GM12864 (cell line): Measurements from ENCODE around the gene CFAP53.

Experiments
- DNase-seq: peaks from one replicate; pipeline ENCODE4 v3.0.0-alpha.2; 2011; ENCODE audit warnings: low read depth
- H3K4me3 ChIP-seq: 2 replicates; pipeline ENCODE4 v1.5.1; 2011; ENCODE audit warnings: mild to moderate bottlenecking, low read depth, low read length, control low read depth
- TF ChIP-seq, protein P1 (sequence below): IDR thresholded peaks from 2 replicates; pipeline ENCODE4 v1.5.1; 2011; ENCODE audit warnings: low read depth, mild to moderate bottlenecking, moderate library complexity, low read length, control low read depth, inconsistent platforms; ENCODE audit errors: missing control alignments

The CFAP53 gene

DNA sequence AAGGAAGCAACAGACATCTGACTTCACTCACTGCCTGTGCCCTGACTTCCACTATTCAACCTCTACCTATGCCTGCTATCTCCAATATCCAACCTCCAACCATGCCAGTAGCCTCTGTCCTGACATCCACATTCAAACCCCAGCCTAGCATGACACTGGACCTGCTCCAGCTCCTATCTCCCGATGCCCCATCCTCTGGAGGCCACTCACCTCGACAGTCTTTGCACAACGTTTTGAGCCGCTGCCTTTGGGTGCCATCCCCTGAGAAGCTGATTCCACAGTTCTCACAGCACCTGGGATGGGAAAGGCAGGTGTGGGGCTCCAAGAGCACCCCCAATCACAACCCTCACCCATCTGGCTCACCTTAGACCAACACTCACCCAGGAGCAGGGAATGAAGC, 10.2 kb upstream of the CFAP53 start:
- no peak overlapping the region for H3K4me3 ChIP-seq
- TF ChIP-seq, protein P1, sequence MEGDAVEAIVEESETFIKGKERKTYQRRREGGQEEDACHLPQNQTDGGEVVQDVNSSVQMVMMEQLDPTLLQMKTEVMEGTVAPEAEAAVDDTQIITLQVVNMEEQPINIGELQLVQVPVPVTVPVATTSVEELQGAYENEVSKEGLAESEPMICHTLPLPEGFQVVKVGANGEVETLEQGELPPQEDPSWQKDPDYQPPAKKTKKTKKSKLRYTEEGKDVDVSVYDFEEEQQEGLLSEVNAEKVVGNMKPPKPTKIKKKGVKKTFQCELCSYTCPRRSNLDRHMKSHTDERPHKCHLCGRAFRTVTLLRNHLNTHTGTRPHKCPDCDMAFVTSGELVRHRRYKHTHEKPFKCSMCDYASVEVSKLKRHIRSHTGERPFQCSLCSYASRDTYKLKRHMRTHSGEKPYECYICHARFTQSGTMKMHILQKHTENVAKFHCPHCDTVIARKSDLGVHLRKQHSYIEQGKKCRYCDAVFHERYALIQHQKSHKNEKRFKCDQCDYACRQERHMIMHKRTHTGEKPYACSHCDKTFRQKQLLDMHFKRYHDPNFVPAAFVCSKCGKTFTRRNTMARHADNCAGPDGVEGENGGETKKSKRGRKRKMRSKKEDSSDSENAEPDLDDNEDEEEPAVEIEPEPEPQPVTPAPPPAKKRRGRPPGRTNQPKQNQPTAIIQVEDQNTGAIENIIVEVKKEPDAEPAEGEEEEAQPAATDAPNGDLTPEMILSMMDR: no peak
- DNase-seq: no peak

DNA sequence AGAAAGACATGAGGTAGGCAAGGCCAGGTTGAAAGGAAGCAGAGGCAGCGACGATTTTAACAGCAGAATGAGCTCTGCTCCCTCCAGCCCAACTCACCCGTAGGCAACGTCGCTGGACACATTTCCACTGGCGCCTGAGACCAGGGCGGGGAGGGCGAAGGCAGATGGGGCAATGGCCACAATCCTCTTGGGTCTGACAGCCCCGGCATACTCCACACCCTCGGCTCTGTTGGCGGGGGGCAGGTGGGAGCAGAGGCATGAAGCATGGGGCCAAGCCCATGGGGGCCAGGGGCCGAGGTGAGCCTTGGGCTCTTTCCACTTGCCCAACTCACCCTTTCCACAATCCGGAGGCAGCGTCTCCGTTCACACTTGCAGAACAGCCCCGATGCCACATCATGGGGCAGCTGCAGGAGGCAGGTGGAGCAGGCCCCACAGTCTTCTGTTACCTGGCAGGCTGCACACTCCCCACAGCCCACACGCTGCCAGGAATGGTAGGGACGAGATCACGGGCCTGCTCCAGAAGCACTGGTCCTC, 9.3 kb upstream of the CFAP53 start:
- TF ChIP-seq, protein P1: no peak
- H3K4me3 ChIP-seq: no peak overlapping the region

DNA sequence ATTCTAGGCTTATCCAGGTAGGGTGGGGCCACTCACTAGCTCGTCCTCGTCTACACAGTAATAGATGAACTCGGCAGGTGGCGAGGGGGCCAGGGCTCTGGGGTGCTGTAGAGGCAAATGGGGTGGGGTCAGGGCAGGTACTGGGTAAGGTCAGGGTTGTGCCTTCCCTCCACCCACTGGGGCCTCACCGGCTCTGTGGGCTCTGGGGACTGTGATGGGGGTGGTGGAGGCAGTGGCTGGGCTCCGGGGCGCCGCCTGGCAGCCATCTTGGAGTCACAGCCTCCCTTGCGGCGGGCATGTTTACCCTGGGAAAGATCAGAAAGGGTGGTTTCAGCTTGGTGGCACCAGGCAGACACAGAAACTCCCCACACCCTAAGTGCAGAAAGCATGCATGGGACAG, 8.6 kb upstream of the CFAP53 start:
- no peak for DNase-seq
- TF ChIP-seq, protein P1: no peak
- H3K4me3 ChIP-seq: no peak overlapping the region

More for the DNA sequence above, 9.3 kb upstream of the CFAP53 start:
- DNase-seq: no peak

DNA sequence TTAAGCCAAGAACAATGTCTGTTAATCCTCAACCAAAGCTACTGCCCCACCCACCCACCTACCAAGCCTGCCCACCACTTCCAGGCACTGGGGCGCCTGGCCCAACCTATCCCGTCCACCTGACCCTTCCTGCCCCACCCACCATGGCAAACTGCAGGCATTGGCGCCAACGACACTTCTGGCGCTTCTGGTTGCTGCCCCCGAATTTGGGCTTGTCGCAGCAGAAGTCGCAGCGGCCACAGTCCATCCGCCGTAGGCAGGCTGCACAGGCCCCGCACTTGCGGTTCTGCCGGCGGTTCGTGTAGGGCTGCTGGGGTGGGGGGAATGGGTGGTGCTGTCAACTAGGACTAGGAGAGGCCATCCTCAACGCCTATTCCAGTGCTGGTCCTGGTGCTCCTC, 7.7 kb upstream of the CFAP53 start:
- DNase-seq: no peak
- no peak overlapping the region for H3K4me3 ChIP-seq

DNA sequence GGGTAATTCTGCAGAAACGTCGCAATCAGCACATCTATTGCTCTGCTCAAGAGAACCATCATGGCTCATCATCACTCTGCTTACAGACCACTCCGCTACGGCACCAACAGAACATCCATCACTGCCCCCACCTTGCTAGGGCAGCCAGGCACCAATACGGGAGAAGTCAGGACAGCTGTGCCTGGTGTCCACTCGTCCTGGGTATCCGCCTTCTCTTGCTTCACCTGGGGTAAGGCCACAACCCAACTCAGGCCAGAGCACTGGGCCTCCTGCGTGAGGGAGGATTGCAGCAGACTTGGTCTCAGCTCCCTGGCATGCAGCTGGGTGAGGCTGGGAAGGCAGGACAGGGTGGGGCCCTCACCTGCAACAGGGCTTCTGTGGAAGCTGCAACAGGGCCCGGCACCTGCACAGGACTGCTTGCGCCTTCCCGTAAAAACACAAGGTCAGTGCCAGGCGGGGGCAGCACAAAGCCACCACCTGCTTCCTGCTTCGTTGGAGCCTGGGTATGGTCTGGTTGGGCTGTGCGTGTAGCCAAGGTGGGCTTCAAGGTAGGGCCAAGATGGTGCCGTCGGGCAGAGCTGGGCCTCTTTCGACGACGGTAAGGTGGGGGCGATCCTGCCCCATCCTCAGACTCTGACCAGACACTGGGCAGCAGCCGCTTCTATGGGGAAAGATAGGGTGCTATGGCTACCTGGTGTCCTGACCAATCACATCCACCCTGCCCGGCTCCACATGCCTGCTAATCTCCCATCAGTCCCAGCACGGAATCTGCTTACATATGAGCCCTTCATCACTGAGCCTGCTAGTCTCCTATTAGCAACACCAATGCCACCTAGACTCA, 7.1 kb upstream of the CFAP53 start:
- TF ChIP-seq, protein P1: no peak
- no peak for DNase-seq
- H3K4me3 ChIP-seq: no peak overlapping the region

More for the DNA sequence above, 7.7 kb upstream of the CFAP53 start:
- TF ChIP-seq, protein P1: no peak

DNA sequence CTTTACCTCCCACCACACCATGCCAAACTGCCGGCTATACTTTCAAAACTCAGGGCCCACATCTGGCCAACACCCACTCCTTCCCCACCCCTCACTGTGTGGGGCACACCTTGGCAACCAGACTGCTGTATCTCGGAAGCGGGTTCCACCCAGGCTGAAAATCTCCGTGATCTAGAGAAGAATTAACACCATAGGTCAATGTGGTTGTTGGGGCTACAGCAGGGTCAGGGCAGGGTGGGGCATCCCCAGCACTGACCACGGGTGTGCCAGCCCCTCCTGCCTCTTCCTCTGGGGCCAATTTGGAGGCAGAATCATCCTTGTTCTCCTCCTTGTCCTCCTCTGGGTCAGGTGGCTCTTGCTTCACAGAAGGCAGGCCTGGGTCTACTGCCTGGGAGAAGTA, 6.3 kb upstream of the CFAP53 start:
- H3K4me3 ChIP-seq: no peak overlapping the region
- no peak for DNase-seq
- TF ChIP-seq, protein P1: no peak
